Measurements from ENCODE around the gene NTN1.

Gene NTN1

DNA sequence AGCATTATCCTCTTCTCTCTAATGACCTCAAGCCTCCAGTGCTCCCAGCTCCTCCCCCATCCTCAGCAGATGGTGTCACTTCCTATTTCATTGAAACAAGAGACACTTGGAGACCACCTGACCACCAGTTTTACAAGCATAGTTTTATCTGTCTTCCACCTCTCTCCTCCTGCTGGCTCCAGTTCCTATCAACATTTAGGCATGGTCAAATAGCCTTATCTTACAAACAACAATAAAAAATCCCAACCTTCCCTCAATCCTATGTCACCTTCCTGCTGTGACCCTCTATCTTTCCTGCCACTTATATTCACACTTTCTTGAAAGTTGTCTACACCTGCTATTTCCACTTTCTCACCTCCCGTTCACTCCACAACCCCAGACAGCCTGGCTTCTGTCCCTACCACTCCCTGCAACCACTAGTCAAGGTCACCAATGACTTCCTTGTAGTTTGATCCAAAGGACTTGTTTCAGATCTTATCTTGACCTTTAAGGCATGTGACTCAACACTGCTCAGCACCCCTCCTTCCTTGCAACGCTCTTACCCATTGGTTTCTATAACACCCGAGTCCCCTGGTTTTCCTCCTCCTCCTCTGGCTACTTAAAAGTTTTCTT is 4.3 kb upstream of the NTN1 start (continued):
- TF ChIP-seq, protein P1, sequence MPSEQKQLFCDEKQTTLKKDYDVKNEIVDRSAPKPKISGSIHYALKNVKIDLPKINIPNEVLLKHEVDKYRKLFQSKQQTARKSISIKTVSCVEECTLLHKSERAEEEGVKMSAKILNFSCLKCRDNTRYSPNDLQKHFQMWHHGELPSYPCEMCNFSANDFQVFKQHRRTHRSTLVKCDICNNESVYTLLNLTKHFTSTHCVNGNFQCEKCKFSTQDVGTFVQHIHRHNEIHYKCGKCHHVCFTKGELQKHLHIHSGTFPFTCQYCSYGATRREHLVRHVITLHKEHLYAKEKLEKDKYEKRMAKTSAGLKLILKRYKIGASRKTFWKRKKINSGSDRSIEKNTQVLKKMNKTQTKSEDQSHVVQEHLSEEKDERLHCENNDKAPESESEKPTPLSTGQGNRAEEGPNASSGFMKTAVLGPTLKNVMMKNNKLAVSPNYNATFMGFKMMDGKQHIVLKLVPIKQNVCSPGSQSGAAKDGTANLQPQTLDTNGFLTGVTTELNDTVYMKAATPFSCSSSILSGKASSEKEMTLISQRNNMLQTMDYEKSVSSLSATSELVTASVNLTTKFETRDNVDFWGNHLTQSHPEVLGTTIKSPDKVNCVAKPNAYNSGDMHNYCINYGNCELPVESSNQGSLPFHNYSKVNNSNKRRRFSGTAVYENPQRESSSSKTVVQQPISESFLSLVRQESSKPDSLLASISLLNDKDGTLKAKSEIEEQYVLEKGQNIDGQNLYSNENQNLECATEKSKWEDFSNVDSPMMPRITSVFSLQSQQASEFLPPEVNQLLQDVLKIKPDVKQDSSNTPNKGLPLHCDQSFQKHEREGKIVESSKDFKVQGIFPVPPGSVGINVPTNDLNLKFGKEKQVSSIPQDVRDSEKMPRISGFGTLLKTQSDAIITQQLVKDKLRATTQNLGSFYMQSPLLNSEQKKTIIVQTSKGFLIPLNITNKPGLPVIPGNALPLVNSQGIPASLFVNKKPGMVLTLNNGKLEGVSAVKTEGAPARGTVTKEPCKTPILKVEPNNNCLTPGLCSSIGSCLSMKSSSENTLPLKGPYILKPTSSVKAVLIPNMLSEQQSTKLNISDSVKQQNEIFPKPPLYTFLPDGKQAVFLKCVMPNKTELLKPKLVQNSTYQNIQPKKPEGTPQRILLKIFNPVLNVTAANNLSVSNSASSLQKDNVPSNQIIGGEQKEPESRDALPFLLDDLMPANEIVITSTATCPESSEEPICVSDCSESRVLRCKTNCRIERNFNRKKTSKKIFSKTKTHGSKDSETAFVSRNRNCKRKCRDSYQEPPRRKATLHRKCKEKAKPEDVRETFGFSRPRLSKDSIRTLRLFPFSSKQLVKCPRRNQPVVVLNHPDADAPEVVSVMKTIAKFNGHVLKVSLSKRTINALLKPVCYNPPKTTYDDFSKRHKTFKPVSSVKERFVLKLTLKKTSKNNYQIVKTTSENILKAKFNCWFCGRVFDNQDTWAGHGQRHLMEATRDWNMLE (tag by site-specific recombination; conservative IDR thresholded peaks at IDR 0.05; ENCODE audit: low read depth), result peak; percentile 35; the same call in 1 of the 2 replicates
- TF ChIP-seq ZNF510 (tag by site-specific recombination; IDR thresholded peaks at IDR 0.05; ENCODE audit: insufficient replicate concordance) (no peak), ZNF791 (tag by site-specific recombination; IDR thresholded peaks at IDR 0.05) (no peak), GFI1B (tag by site-specific recombination; IDR thresholded peaks at IDR 0.05) (0 out of 2 replicates have a peak, but pooled peaks have one; percentile 41), ZNF2 (tag by site-specific recombination; IDR thresholded peaks at IDR 0.05) (peak; percentile 56; the same call in 1 of the 2 replicates), ZFP3 (tag by site-specific recombination; IDR thresholded peaks at IDR 0.05; ENCODE audit: low read depth) (no peak), ZNF211 (tag by site-specific recombination; IDR thresholded peaks at IDR 0.05; ENCODE audit: low read depth) (no peak), ZNF660 (tag by site-specific recombination; IDR thresholded peaks at IDR 0.05) (no peak), ZNF266 (tag by site-specific recombination; IDR thresholded peaks at IDR 0.05; ENCODE audit: low read depth) (no peak), SCRT1 (tag by site-specific recombination; IDR thresholded peaks at IDR 0.05; ENCODE audit: borderline replicate concordance) (no peak), BCL11A (tag by site-specific recombination; IDR thresholded peaks at IDR 0.05; ENCODE audit: low read depth) (peak; percentile 72; the same call in 1 of the 2 replicates), ZSCAN16 (tag by site-specific recombination; IDR thresholded peaks at IDR 0.05) (no peak), KLF1 (tag by site-specific recombination; IDR thresholded peaks at IDR 0.05) (peak; percentile 54), ZNF366 (tag by site-specific recombination; conservative IDR thresholded peaks at IDR 0.05) (peak; percentile 81), KLF9 (tag by site-specific recombination; IDR thresholded peaks at IDR 0.05; ENCODE audit: low read depth) (0 out of 2 replicates have a peak, but pooled peaks have one; percentile 9), ZNF555 (tag by site-specific recombination; conservative IDR thresholded peaks at IDR 0.05) (no peak), ZNF530 (tag by site-specific recombination; IDR thresholded peaks at IDR 0.05; ENCODE audit: low read depth) (no peak), ZNF223 (tag by site-specific recombination; IDR thresholded peaks at IDR 0.05) (no peak), ZNF341 (tag by site-specific recombination; IDR thresholded peaks at IDR 0.05; ENCODE audit: low read depth) (0 out of 2 replicates have a peak, but pooled peaks have one; percentile 21)
- TF ChIP-seq, protein P2, sequence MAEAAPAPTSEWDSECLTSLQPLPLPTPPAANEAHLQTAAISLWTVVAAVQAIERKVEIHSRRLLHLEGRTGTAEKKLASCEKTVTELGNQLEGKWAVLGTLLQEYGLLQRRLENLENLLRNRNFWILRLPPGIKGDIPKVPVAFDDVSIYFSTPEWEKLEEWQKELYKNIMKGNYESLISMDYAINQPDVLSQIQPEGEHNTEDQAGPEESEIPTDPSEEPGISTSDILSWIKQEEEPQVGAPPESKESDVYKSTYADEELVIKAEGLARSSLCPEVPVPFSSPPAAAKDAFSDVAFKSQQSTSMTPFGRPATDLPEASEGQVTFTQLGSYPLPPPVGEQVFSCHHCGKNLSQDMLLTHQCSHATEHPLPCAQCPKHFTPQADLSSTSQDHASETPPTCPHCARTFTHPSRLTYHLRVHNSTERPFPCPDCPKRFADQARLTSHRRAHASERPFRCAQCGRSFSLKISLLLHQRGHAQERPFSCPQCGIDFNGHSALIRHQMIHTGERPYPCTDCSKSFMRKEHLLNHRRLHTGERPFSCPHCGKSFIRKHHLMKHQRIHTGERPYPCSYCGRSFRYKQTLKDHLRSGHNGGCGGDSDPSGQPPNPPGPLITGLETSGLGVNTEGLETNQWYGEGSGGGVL (tag by site-specific recombination; IDR thresholded peaks at IDR 0.05), result peak; percentile 66
- TF ChIP-seq, protein P3, sequence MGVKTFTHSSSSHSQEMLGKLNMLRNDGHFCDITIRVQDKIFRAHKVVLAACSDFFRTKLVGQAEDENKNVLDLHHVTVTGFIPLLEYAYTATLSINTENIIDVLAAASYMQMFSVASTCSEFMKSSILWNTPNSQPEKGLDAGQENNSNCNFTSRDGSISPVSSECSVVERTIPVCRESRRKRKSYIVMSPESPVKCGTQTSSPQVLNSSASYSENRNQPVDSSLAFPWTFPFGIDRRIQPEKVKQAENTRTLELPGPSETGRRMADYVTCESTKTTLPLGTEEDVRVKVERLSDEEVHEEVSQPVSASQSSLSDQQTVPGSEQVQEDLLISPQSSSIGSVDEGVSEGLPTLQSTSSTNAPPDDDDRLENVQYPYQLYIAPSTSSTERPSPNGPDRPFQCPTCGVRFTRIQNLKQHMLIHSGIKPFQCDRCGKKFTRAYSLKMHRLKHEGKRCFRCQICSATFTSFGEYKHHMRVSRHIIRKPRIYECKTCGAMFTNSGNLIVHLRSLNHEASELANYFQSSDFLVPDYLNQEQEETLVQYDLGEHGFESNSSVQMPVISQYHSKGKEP (tag by site-specific recombination; IDR thresholded peaks at IDR 0.05), result no peak
- TF ChIP-seq, protein P4, sequence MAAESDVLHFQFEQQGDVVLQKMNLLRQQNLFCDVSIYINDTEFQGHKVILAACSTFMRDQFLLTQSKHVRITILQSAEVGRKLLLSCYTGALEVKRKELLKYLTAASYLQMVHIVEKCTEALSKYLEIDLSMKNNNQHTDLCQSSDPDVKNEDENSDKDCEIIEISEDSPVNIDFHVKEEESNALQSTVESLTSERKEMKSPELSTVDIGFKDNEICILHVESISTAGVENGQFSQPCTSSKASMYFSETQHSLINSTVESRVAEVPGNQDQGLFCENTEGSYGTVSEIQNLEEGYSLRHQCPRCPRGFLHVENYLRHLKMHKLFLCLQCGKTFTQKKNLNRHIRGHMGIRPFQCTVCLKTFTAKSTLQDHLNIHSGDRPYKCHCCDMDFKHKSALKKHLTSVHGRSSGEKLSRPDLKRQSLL (tag by site-specific recombination; IDR thresholded peaks at IDR 0.05), result peak; percentile 9; the same call in 1 of the 2 replicates
- TF ChIP-seq, protein P5, sequence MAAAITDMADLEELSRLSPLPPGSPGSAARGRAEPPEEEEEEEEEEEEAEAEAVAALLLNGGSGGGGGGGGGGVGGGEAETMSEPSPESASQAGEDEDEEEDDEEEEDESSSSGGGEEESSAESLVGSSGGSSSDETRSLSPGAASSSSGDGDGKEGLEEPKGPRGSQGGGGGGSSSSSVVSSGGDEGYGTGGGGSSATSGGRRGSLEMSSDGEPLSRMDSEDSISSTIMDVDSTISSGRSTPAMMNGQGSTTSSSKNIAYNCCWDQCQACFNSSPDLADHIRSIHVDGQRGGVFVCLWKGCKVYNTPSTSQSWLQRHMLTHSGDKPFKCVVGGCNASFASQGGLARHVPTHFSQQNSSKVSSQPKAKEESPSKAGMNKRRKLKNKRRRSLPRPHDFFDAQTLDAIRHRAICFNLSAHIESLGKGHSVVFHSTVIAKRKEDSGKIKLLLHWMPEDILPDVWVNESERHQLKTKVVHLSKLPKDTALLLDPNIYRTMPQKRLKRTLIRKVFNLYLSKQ (tag by site-specific recombination; IDR thresholded peaks at IDR 0.05; ENCODE audit: borderline replicate concordance), result no peak
- TF ChIP-seq, protein P6, sequence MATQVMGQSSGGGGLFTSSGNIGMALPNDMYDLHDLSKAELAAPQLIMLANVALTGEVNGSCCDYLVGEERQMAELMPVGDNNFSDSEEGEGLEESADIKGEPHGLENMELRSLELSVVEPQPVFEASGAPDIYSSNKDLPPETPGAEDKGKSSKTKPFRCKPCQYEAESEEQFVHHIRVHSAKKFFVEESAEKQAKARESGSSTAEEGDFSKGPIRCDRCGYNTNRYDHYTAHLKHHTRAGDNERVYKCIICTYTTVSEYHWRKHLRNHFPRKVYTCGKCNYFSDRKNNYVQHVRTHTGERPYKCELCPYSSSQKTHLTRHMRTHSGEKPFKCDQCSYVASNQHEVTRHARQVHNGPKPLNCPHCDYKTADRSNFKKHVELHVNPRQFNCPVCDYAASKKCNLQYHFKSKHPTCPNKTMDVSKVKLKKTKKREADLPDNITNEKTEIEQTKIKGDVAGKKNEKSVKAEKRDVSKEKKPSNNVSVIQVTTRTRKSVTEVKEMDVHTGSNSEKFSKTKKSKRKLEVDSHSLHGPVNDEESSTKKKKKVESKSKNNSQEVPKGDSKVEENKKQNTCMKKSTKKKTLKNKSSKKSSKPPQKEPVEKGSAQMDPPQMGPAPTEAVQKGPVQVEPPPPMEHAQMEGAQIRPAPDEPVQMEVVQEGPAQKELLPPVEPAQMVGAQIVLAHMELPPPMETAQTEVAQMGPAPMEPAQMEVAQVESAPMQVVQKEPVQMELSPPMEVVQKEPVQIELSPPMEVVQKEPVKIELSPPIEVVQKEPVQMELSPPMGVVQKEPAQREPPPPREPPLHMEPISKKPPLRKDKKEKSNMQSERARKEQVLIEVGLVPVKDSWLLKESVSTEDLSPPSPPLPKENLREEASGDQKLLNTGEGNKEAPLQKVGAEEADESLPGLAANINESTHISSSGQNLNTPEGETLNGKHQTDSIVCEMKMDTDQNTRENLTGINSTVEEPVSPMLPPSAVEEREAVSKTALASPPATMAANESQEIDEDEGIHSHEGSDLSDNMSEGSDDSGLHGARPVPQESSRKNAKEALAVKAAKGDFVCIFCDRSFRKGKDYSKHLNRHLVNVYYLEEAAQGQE (tag by site-specific recombination; IDR thresholded peaks at IDR 0.05), result no peak

Data from HEK293 (cell line).